ENCODE results near the gene LRRC8E. TPM values are rescaled to one million over a fixed set of nuclear protein-coding genes. Genes with fewer than 3 reads are reported as not detected.
A peak's percentile ranks its signal among the peaks of the same experiment; 100 is the strongest.

The LRRC8E gene
- total and polyA plus RNA-seq, 3 donors from 2014 or later = 0.79 to 1.4 (median 0.92) TPM

- TF ChIP-seq CTCF (IDR thresholded peaks at IDR 0.05) = no peak
- H3K9me3 ChIP-seq = no peaks in the 10 kb centered on the region
- H3K27me3 ChIP-seq = no peaks in the 10 kb centered on the region
- intact Hi-C loops (cut with DNase I; ENCODE audit: low total_unique reads) = no loop called here
- no peak overlapping the region for H3K4me3 ChIP-seq
- DNase-seq = no peak
- H3K4me1 ChIP-seq = peaks cover 10% of the 10 kb centered on the region
- no peak overlapping the region for H3K27ac ChIP-seq
- H3K36me3 ChIP-seq (ENCODE audit: low read depth, missing control alignments) = no peaks in the 10 kb centered on the region
- WGBS, 2 donors = 82 to 92% methylated on average over 10 of the region's 10 CpGs
Measured at GRCh38 chr19:7913652-7914051, 25.3 kb downstream of the LRRC8E start.

GRCh38 chr19:7914099-7914498, 25.8 kb downstream of the LRRC8E start:
- intact Hi-C loops (cut with DNase I; ENCODE audit: low total_unique reads) = no loop called here
- no peak for DNase-seq
- H3K27me3 ChIP-seq = no peaks in the 10 kb centered on the region

GRCh38 chr19:7914598-7915045, 26.3 kb downstream of the LRRC8E start, which contains the start of gene TGFBR3L:
Gene TGFBR3L, plus strand, starts transcription at chr19:7914830.
- 68 to 80% methylated on average over 4 to 12 of the region's 12 CpGs for WGBS, 2 donors
- intact Hi-C loops (cut with DNase I; ENCODE audit: low total_unique reads) = no loop called here
- no peak for DNase-seq
- H3K9me3 ChIP-seq = no peaks in the 10 kb centered on the region
- H3K36me3 ChIP-seq (ENCODE audit: low read depth, missing control alignments) = no peaks in the 10 kb centered on the region
- no peak within 1 kb of the TSS for H3K4me3 ChIP-seq
- H3K27ac ChIP-seq = no peak within 1 kb of the TSS
- peaks cover 12% of the 10 kb centered on the region for H3K4me1 ChIP-seq
- TF ChIP-seq POLR2A (IDR thresholded peaks at IDR 0.05) = no peak
- TF ChIP-seq CTCF (IDR thresholded peaks at IDR 0.05) = no peak
- no peaks in the 10 kb centered on the region for H3K27me3 ChIP-seq

More at GRCh38 chr19:7914099-7914498, 25.8 kb downstream of the LRRC8E start:
- 54 to 69% methylated on average over 7 to 12 of the region's 12 CpGs for WGBS, 2 donors
- no peak overlapping the region for H3K27ac ChIP-seq
- no peaks in the 10 kb centered on the region for H3K36me3 ChIP-seq (ENCODE audit: low read depth, missing control alignments)
- H3K4me3 ChIP-seq = no peak overlapping the region
- TF ChIP-seq CTCF (IDR thresholded peaks at IDR 0.05) (no peak), POLR2A (IDR thresholded peaks at IDR 0.05) (no peak)
- peaks cover 10% of the 10 kb centered on the region for H3K4me1 ChIP-seq
- no peaks in the 10 kb centered on the region for H3K9me3 ChIP-seq

DNA sequence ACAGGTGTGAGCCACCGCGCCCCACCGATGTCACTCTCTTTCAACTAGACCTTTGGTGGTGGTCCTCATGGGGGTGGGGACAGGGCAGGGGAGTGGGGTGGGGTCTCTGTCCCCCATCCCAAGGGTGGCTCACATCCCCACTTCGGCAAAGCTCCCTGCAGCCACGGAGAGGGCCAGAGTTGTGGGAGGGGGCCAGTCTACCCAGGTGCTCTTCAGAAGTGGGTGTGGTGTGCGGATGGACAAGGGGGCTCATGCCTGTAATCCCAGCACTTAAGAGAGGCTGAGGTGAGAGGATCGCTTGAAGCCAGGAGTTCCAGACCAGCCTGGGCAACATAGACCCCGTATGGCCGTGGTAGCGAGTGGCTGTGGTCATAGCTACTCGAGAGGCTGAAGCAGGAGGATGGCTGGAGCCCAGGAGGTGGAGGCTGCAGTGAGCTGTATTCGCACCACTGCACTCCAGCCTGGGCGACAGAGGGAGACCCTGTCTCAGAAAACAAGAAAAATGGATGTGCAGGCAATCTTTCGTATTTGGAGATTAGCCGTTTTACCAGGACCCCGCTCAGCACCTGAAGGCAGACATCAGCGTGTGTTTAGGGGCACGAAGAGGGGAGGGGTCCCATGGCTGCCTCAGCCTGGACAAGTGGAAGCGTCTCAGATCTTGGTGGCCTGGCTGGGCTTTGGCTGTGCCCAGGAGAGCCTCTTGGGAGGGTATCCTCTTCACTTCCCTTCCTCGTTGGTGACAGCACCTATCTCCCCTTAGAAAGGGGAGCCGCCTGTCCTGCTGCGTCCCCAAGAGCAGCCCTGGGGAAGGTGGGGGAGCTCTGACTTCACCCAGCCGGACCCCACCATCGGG, 27.2 kb downstream of the LRRC8E start:
- 30 to 53% methylated on average over 18 to 22 of the region's 24 CpGs for WGBS, 2 donors
- Histone ChIP-seq H3K4me3 (peak overlapping the region in 1 of 2 donors; percentile 21), H3K27me3 (no peaks in the 10 kb centered on the region), H3K9me3 (no peaks in the 10 kb centered on the region), H3K36me3 (ENCODE audit: low read depth, missing control alignments) (no peaks in the 10 kb centered on the region), H3K27ac (no peak overlapping the region), H3K4me1 (peaks cover 13% of the 10 kb centered on the region)
- intact Hi-C loops (cut with DNase I; ENCODE audit: low total_unique reads) = no loop called here
- no peak for TF ChIP-seq POLR2A (IDR thresholded peaks at IDR 0.05)
- TF ChIP-seq CTCF (IDR thresholded peaks at IDR 0.05) = no peak
- DNase-seq = no peak
